Endothelial cell of umbilical vein (primary cell): ENCODE data around the gene SYMPK. TPM values are rescaled to one million over a fixed set of nuclear protein-coding genes. Genes with fewer than 3 reads are reported as not detected.

Experiments
- BruUV-seq: library from RNA; stranded (reverse); fragments of 400-500 nt; replicated peaks from 2 replicates; lab custom pipeline; 2021; lab: Mats Ljungman, UMichigan
- CTCF ChIA-PET: fragments of 300-600, 350-600 bp; sonication (Branson Sonifier 250); formaldehyde crosslinking; loops from one replicate; lab custom pipeline; 2021; ENCODE audit warnings: antibody characterized with exemption, inconsistent platforms; lab: Charles Lee
- POLR2A ChIA-PET: fragments of 300-600, 350-600 bp; sonication (Branson Sonifier 250); formaldehyde crosslinking; loops from one replicate; lab custom pipeline; 2021; ENCODE audit warnings: antibody characterized with exemption, inconsistent platforms; lab: Charles Lee
- DNase-seq: peaks from one replicate; pipeline ENCODE4 v3.0.0-alpha.2; 2011; ENCODE audit warnings: low read depth, low spot score
- FAIRE-seq: peaks from 2 replicates; lab custom pipeline; 2011; peaks lifted over from hg19 to GRCh38; lab: Jason Lieb, UNC
- H2AFZ ChIP-seq: 2 replicates; pipeline ENCODE4 v1.6.0; 2012; ENCODE audit warnings: low read depth, low read length, control low read depth, inconsistent platforms
- H3K27ac ChIP-seq: 2 replicates; pipeline ENCODE4 v1.5.1; 2011; ENCODE audit warnings: low read depth, mild to moderate bottlenecking, control low read depth, low read length, moderate library complexity; ENCODE audit not compliant: insufficient read depth
- H3K27me3 ChIP-seq, 2 experiments: 2 replicates each; pipeline versions ENCODE4 v1.6.0 to v1.6.1; 2011; ENCODE audit warnings: low read length in 2 of 2, mixed read lengths in 1 of 2; ENCODE audit not compliant: control insufficient read depth in 2 of 2, insufficient read depth in 2 of 2
- H3K36me3 ChIP-seq, 2 experiments: 2 replicates in 1 of 2; 3 replicates in 1 of 2; pipeline ENCODE4 v1.5.1; 2011; ENCODE audit warnings: low read length in 2 of 2, mild to moderate bottlenecking in 1 of 2, moderate library complexity in 1 of 2; ENCODE audit not compliant: control insufficient read depth in 2 of 2, insufficient read depth in 2 of 2; ENCODE audit errors: extremely low read depth in 1 of 2
- H3K4me1 ChIP-seq: 3 replicates; pipeline ENCODE4 v1.5.1; 2011; ENCODE audit warnings: mild to moderate bottlenecking, low read length; ENCODE audit not compliant: control insufficient read depth, insufficient read depth; ENCODE audit errors: extremely low read depth
- H3K4me2 ChIP-seq: 2 replicates; pipeline ENCODE4 v1.6.1; 2011; ENCODE audit warnings: low read length, control low read depth, mixed read lengths; ENCODE audit not compliant: insufficient read depth
- H3K4me3 ChIP-seq, 3 experiments: fragments of 200-600 bp in 1 of 3; sonication (generic), shearing (Covaris generic) in 1 of 3; replicated peaks in 1 of 3; 2 replicates each; pipeline ENCODE4 v1.5.1; 2011 to 2016; ENCODE audit warnings: control low read depth in 3 of 3, low read length in 3 of 3, mild to moderate bottlenecking in 2 of 3, inconsistent platforms in 1 of 3, low read depth in 1 of 3, moderate library complexity in 1 of 3; ENCODE audit not compliant: insufficient read depth in 1 of 3
- H3K79me2 ChIP-seq: 2 replicates; pipeline ENCODE4 v1.6.0; 2012; ENCODE audit warnings: low read length, inconsistent platforms; ENCODE audit not compliant: control insufficient read depth, insufficient read depth
- H3K9ac ChIP-seq: replicated peaks from 2 replicates; pipeline ENCODE3; 2011; ENCODE audit warnings: low read length, control low read depth; ENCODE audit not compliant: insufficient read depth; ENCODE audit errors: extremely low read depth
- H3K9me1 ChIP-seq: replicated peaks from 3 replicates; pipeline ENCODE4 v1.6.0; 2011; ENCODE audit warnings: mild to moderate bottlenecking, low read length; ENCODE audit not compliant: control insufficient read depth, insufficient read depth; ENCODE audit errors: extremely low read depth
- H3K9me3 ChIP-seq: replicated peaks from 2 replicates; pipeline ENCODE4 v1.5.1; 2012; ENCODE audit warnings: low read length, inconsistent platforms; ENCODE audit not compliant: control insufficient read depth, insufficient read depth
- H4K20me1 ChIP-seq: replicated peaks from 2 replicates; pipeline ENCODE3; 2011; ENCODE audit warnings: mild to moderate bottlenecking, low read length; ENCODE audit not compliant: control insufficient read depth, insufficient read depth; ENCODE audit errors: extremely low read depth
- EZH2 ChIP-seq: IDR thresholded peaks from 2 replicates; pipeline ENCODE4 v1.6.1; 2012; ENCODE audit warnings: borderline replicate concordance, low read depth, mild to moderate bottlenecking, moderate library complexity, low read length, inconsistent platforms; ENCODE audit not compliant: severe bottlenecking
- FOS ChIP-seq: IDR thresholded peaks from 2 replicates; pipeline ENCODE4 v1.6.1; 2011; ENCODE audit warnings: mild to moderate bottlenecking, low read length, moderate library complexity, borderline replicate concordance; ENCODE audit not compliant: insufficient read depth
- GATA2 ChIP-seq: IDR thresholded peaks from 2 replicates; pipeline ENCODE4 v1.7.0; 2011; ENCODE audit warnings: low read depth, mild to moderate bottlenecking, moderate library complexity, mixed read lengths, low read length; ENCODE audit not compliant: insufficient read length, insufficient read depth
- JUN ChIP-seq: IDR thresholded peaks from 2 replicates; pipeline ENCODE4 v1.6.1; 2011; ENCODE audit warnings: borderline replicate concordance, low read depth; ENCODE audit not compliant: insufficient read length, insufficient read depth
- MAX ChIP-seq: IDR thresholded peaks from 2 replicates; pipeline ENCODE4 v1.6.1; 2011; ENCODE audit not compliant: insufficient read depth, insufficient read length
- MYC ChIP-seq: IDR thresholded peaks from one replicate; pipeline ENCODE4 v1.6.1; 2011; ENCODE audit warnings: mild to moderate bottlenecking, low read depth, low read length
- POLR2A ChIP-seq: IDR thresholded peaks from 2 replicates; pipeline ENCODE4 v1.6.1; 2012; ENCODE audit warnings: low read depth, mild to moderate bottlenecking, control low read depth, low read length
- POLR2AphosphoS5 ChIP-seq: IDR thresholded peaks from 2 replicates; pipeline ENCODE4 v1.6.1; 2012; ENCODE audit warnings: low read depth, mild to moderate bottlenecking, control low read depth, low read length, moderate library complexity; ENCODE audit not compliant: insufficient read depth
- dilution Hi-C: fragments of 300-500 bp; cut with MboI; formaldehyde crosslinking; loops from one replicate; pipeline ENCODE4 v1.15.0; 2019; ENCODE audit warnings: low sequenced_read_pairs; ENCODE audit not compliant: extremely low pct_ligation_motif_present
- intact Hi-C: fragments of 100-400 bp; cut with micrococcal nuclease; formaldehyde crosslinking; loops from one replicate; pipeline ENCODE4 v1.10.0; 2022
- polyA plus RNA-seq, 4 experiments: library from polyadenylated mRNA; depleted of rRNA in 3 of 4; stranded (reverse) in 3 of 4; unstranded in 1 of 4; fragments of >200 nt; gene quantifications; 2 replicates each; pipeline versions ENCODE4 v1.2.1 to v1.2.3, GENCODE V29; 2011 to 2012; ENCODE audit warnings: missing spikeins in 1 of 4
- total RNA-seq: library from RNA; stranded (reverse); gene quantifications from 2 replicates; pipeline ENCODE4 v1.2.3, GENCODE V29; 2021
- TF ChIP-seq, protein P1 (sequence below), 2 donors: IDR thresholded peaks; 1 replicate in 1 of 2; 2 replicates in 1 of 2; pipeline ENCODE4 v1.5.1; 2011; ENCODE audit warnings: low read length in 2 of 2, mild to moderate bottlenecking in 2 of 2, moderate library complexity in 2 of 2, control low read depth in 1 of 2, inconsistent platforms in 1 of 2, low read depth in 1 of 2; ENCODE audit not compliant: insufficient read depth in 1 of 2; ENCODE audit errors: extremely low read depth in 1 of 2

SYMPK gene
- total and polyA plus RNA-seq, 2 donors (not counting 3 experiments of a cell fraction or from before 2014, with no cell fraction given) = 89.8 to 95.7 TPM

GRCh38 chr19:45834970-45835369 lies 28.0 kb downstream of the SYMPK start:
- intact Hi-C loops = no loop called here
- dilution Hi-C loops = no loop called here
- H3K4me3 ChIP-seq = no peak overlapping the region
- no peaks in the 10 kb centered on the region for H3K9me1 ChIP-seq
- no TSS peak for BruUV-seq
- TF ChIP-seq FOS (no peak), GATA2 (no peak), POLR2A (no peak), EZH2 (no peak), POLR2AphosphoS5 (no peak), JUN (no peak), MYC (no peak), MAX (no peak)
- TF ChIP-seq, protein P1, sequence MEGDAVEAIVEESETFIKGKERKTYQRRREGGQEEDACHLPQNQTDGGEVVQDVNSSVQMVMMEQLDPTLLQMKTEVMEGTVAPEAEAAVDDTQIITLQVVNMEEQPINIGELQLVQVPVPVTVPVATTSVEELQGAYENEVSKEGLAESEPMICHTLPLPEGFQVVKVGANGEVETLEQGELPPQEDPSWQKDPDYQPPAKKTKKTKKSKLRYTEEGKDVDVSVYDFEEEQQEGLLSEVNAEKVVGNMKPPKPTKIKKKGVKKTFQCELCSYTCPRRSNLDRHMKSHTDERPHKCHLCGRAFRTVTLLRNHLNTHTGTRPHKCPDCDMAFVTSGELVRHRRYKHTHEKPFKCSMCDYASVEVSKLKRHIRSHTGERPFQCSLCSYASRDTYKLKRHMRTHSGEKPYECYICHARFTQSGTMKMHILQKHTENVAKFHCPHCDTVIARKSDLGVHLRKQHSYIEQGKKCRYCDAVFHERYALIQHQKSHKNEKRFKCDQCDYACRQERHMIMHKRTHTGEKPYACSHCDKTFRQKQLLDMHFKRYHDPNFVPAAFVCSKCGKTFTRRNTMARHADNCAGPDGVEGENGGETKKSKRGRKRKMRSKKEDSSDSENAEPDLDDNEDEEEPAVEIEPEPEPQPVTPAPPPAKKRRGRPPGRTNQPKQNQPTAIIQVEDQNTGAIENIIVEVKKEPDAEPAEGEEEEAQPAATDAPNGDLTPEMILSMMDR (IDR thresholded peaks at IDR 0.05; ENCODE audit: extremely low read depth in 1 of 2, insufficient read depth in 1 of 2, low read depth in 1 of 2, low read length in 2 of 2) = no peak
- no peak overlapping the region for H3K4me2 ChIP-seq
- no peaks in the 10 kb centered on the region for H3K9me3 ChIP-seq
- no peak overlapping the region for H3K27ac ChIP-seq
- DNase-seq (no peak), FAIRE-seq (no peak)
- peaks cover 19 to 47% of the 10 kb centered on the region in 2 experiments for H3K36me3 ChIP-seq
- H4K20me1 ChIP-seq = no peaks in the 10 kb centered on the region
- ChIA-PET POLR2A (no interaction called here), CTCF (interaction anchor here (0.5 to 3.7 kb wide), 3 partner anchors 18 to 930 kb away, joined by 4 to 20 read pairs (median 4); no protein-coding TSS in a partner anchor)
- no peak overlapping the region for H3K9ac ChIP-seq
- no peaks in the 10 kb centered on the region for H3K27me3 ChIP-seq
- no peaks in the 10 kb centered on the region for H3K79me2 ChIP-seq
- H3K4me1 ChIP-seq = no peaks in the 10 kb centered on the region
- H2AFZ ChIP-seq = no peak overlapping the region
